Central memory CD4-positive, alpha-beta T cell (primary cell): ENCODE data around the gene KRTAP4-6.
"Not testable (repeated sequence)": the region's sequence is repeated elsewhere in the genome, so short reads cannot be mapped to it uniquely, and the experiment has no call there.

Experiments used
- DNase-seq: peaks from one replicate; pipeline ENCODE4 v3.0.0; 2022

The KRTAP4-6 gene

GRCh38 chr17:41104386-41105038 lies 35.8 kb downstream of the KRTAP4-6 start:
- DNase-seq: not testable (repeated sequence)

GRCh38 chr17:41103896-41104295 lies 36.4 kb downstream of the KRTAP4-6 start:
- no peak for DNase-seq

GRCh38 chr17:41101586-41102259 lies 38.6 kb downstream of the KRTAP4-6 start, which contains the start of gene KRTAP4-16:
Gene KRTAP4-16 (minus strand): TSS chr17:41102209. CDS start chr17:41102209, 0 bp downstream.
- DNase-seq: no peak

GRCh38 chr17:41099682-41100480 lies 40.5 kb downstream of the KRTAP4-6 start:
- DNase-seq: not testable (repeated sequence)

GRCh38 chr17:41098481-41098880 lies 41.9 kb downstream of the KRTAP4-6 start:
- DNase-seq: no peak

GRCh38 chr17:41098042-41098441 lies 42.3 kb downstream of the KRTAP4-6 start, which contains the start of gene KRTAP4-8:
Gene KRTAP4-8 (minus strand): TSS chr17:41098142. CDS start chr17:41098084, 58 bp downstream.
- DNase-seq: no peak

GRCh38 chr17:41096055-41096454 lies 44.3 kb downstream of the KRTAP4-6 start:
- DNase-seq: no peak
